ENCODE results near the gene IGFL4. TPM values are rescaled to one million over a fixed set of nuclear protein-coding genes. Genes with fewer than 3 reads are reported as not detected.

Gene IGFL4
- polyA plus RNA-seq, 1 experiment: not detected

GRCh38 chr19:45990113-45990728 lies 50.6 kb downstream of the IGFL4 start:
- DNase-seq (ENCODE audit: low read depth): no peak
- Histone ChIP-seq H3K36me3 (ENCODE audit: control insufficient read depth, insufficient read depth, low read length) (no peaks in the 10 kb centered on the region), H3K27me3 (ENCODE audit: control insufficient read depth, insufficient read depth, low read length) (no peaks in the 10 kb centered on the region; the same call in none of the 2 replicates), H3K4me3 (ENCODE audit: low read depth, low read length) (no peak overlapping the region)
- TF ChIP-seq, protein P1, sequence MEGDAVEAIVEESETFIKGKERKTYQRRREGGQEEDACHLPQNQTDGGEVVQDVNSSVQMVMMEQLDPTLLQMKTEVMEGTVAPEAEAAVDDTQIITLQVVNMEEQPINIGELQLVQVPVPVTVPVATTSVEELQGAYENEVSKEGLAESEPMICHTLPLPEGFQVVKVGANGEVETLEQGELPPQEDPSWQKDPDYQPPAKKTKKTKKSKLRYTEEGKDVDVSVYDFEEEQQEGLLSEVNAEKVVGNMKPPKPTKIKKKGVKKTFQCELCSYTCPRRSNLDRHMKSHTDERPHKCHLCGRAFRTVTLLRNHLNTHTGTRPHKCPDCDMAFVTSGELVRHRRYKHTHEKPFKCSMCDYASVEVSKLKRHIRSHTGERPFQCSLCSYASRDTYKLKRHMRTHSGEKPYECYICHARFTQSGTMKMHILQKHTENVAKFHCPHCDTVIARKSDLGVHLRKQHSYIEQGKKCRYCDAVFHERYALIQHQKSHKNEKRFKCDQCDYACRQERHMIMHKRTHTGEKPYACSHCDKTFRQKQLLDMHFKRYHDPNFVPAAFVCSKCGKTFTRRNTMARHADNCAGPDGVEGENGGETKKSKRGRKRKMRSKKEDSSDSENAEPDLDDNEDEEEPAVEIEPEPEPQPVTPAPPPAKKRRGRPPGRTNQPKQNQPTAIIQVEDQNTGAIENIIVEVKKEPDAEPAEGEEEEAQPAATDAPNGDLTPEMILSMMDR (IDR thresholded peaks at IDR 0.05; ENCODE audit: insufficient read depth, low read depth, low read length): no peak
- ChIA-PET CTCF (no interaction called here), POLR2A (no interaction called here)

Small RNA genes lying within 50 kb of the gene (small RNA-seq; reads per million reads assigned to genes)
- gene MIR769 (ENCODE audit: insufficient read length, low read depth, low replicate concordance): 6.1 reads per million, percentile 67 among the genes with 10 or more reads in this experiment

Other genes starting within 250 kb of the IGFL4 start
- 20.3 and 28.6 TPM in 2 replicates for gene DMWD, start 248.2 kb downstream of the IGFL4 start, polyA plus RNA-seq (2011; rRNA removed)
- not detected in 2 replicates for gene RSPH6A, start 225.7 kb downstream of the IGFL4 start, polyA plus RNA-seq (2011; rRNA removed)
- 45.8 and 60.2 TPM in 2 replicates for gene SYMPK, start 177.9 kb downstream of the IGFL4 start, polyA plus RNA-seq (2011; rRNA removed)
- not detected in 2 replicates for gene FOXA3, start 176.7 kb downstream of the IGFL4 start, polyA plus RNA-seq (2011; rRNA removed)
- gene IRF2BP1, start 154.9 kb downstream of the IGFL4 start, polyA plus RNA-seq (2011; rRNA removed): 7.1 and 11.9 TPM in 2 replicates
- 1.6 and 1.8 TPM in 2 replicates for gene MYPOP, start 138.4 kb downstream of the IGFL4 start, polyA plus RNA-seq (2011; rRNA removed)
- gene NANOS2, start 126.2 kb downstream of the IGFL4 start, polyA plus RNA-seq (2011; rRNA removed): not detected in 2 replicates
- gene NOVA2, start 67.1 kb downstream of the IGFL4 start, polyA plus RNA-seq (2011; rRNA removed): 0.01 TPM in 2 replicates
- gene CCDC61, start 45.5 kb downstream of the IGFL4 start, polyA plus RNA-seq (2011; rRNA removed): 6.7 and 8.4 TPM in 2 replicates
- gene PGLYRP1, start 17.9 kb downstream of the IGFL4 start, polyA plus RNA-seq (2011; rRNA removed): not detected in 2 replicates
- gene IGFL3, start 83.7 kb upstream of the IGFL4 start, polyA plus RNA-seq (2011; rRNA removed): not detected in 2 replicates
- gene IGFL2, start 107.2 kb upstream of the IGFL4 start, polyA plus RNA-seq (2011; rRNA removed): not detected in 2 replicates
- not detected in 2 replicates for gene IGFL1, start 188.7 kb upstream of the IGFL4 start, polyA plus RNA-seq (2011; rRNA removed)